ENCODE results near the gene SLC7A1.

GRCh38 chr13:29540799-29541198, 54.7 kb downstream of the SLC7A1 start:
- TF ChIP-seq CTCF (IDR thresholded peaks at IDR 0.05 in 8 of 11, conservative IDR thresholded peaks at IDR 0.05 in 3 of 11) (no peak), POLR2A (IDR thresholded peaks at IDR 0.05) (no peak), POLR2AphosphoS5 (IDR thresholded peaks at IDR 0.05) (no peak)

Data from spleen (tissue), 7 donors.